Activated naive CD4-positive, alpha-beta T cell treated with anti-CD3 and anti-CD28 coated beads, Interleukin-2, amount 50 U/mL, for 72 hours (primary cell): ENCODE data around the gene FNIP1. TPM values are rescaled to one million over a fixed set of nuclear protein-coding genes. Genes with fewer than 3 reads are reported as not detected.
A peak's percentile ranks its signal among the peaks of the same experiment; 100 is the strongest.
"Not testable (repeated sequence)": the region's sequence is repeated elsewhere in the genome, so short reads cannot be mapped to it uniquely, and the experiment has no call there.

Experiments used
- ATAC-seq, 2 donors: fragments of 150-1000 bp; cut with Tn5 transposase; 2 replicates each; pipeline ENCODE4 v1.10.0; 2021; ENCODE audit warnings: mild to moderate bottlenecking in 2 of 2, moderate library complexity in 2 of 2
- DNase-seq, 2 donors: peaks; one replicate each; pipeline ENCODE4 v3.0.0; 2021 to 2022; ENCODE audit warnings: low spot score in 2 of 2
- H3K27ac Mint-ChIP-seq, 2 donors: one replicate each; pipeline ENCODE4 v1.8.0; 2022; ENCODE audit warnings: mild to moderate bottlenecking in 2 of 2, mixed read lengths in 2 of 2
- H3K36me3 Mint-ChIP-seq, 2 donors: one replicate each; pipeline ENCODE4 v1.8.0; 2022; ENCODE audit warnings: mixed read lengths in 2 of 2
- H3K9me3 Mint-ChIP-seq, 2 donors: one replicate each; pipeline ENCODE4 v1.8.0; 2022; ENCODE audit warnings: mixed read lengths in 2 of 2
- total RNA-seq, 2 donors: library from RNA; stranded (reverse); gene quantifications; one replicate each; pipeline ENCODE4 v1.2.3, GENCODE V29; 2022

FNIP1 gene
- total RNA-seq, 2 donors from 2014 or later: 20.5 to 27.1 TPM

GRCh38 chr5:131593436-131593835, 203.4 kb downstream of the FNIP1 start:
- peak overlapping the region in 1 of 2 donors; percentile 35 for H3K27ac Mint-ChIP-seq
- ATAC-seq, H3K9me3 Mint-ChIP-seq, DNase-seq: not testable (repeated sequence)
- H3K36me3 Mint-ChIP-seq: peaks cover 0 to 19% of the 10 kb centered on the region in 2 donors

Other genes starting within 250 kb of the FNIP1 start
- 10 to 100 TPM; 35.9 to 62.2 TPM for gene RAPGEF6, start 161.8 kb downstream of the FNIP1 start, total RNA-seq
- gene MEIKIN, start 148.6 kb upstream of the FNIP1 start, total RNA-seq: not detected
- 1 to 10 TPM; 1.8 to 3.5 TPM for gene ACSL6, start 214.6 kb upstream of the FNIP1 start, total RNA-seq